ENCODE results near the gene USP14.
"Not testable (repeated sequence)": the region's sequence is repeated elsewhere in the genome, so short reads cannot be mapped to it uniquely, and the experiment has no call there.

DNA sequence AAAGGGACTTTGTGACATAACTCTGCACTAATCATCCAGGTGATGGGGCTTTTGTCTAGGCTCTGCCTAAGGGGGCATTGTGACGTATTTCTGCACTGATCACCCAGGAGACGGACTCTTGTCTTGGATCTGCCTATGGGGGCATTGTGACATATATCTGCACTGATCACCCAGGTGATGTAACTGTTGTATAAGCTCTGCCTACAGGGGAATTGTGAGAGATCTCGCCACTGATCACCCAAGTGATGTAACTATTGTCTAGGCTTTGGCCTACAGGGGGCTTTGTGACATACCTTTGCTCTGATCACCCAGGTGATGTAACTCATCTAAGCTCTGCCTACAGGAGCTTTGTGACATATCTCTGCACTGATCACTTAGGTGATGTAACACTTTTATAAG lies 49.7 kb upstream of the USP14 start:
- TF ChIP-seq, protein P1, sequence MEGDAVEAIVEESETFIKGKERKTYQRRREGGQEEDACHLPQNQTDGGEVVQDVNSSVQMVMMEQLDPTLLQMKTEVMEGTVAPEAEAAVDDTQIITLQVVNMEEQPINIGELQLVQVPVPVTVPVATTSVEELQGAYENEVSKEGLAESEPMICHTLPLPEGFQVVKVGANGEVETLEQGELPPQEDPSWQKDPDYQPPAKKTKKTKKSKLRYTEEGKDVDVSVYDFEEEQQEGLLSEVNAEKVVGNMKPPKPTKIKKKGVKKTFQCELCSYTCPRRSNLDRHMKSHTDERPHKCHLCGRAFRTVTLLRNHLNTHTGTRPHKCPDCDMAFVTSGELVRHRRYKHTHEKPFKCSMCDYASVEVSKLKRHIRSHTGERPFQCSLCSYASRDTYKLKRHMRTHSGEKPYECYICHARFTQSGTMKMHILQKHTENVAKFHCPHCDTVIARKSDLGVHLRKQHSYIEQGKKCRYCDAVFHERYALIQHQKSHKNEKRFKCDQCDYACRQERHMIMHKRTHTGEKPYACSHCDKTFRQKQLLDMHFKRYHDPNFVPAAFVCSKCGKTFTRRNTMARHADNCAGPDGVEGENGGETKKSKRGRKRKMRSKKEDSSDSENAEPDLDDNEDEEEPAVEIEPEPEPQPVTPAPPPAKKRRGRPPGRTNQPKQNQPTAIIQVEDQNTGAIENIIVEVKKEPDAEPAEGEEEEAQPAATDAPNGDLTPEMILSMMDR (IDR thresholded peaks at IDR 0.05; ENCODE audit: control extremely low read depth in 1 of 3, insufficient read depth in 1 of 3, low read depth in 1 of 3, low read length in 3 of 3), result not testable (repeated sequence)
- not testable (repeated sequence) for TF ChIP-seq SRF (IDR thresholded peaks at IDR 0.05; ENCODE audit: low read depth, low read length); EP300 (IDR thresholded peaks at IDR 0.05; ENCODE audit: borderline replicate concordance in 1 of 2, low read depth in 2 of 2, low read length in 2 of 2); ZNF274 (IDR thresholded peaks at IDR 0.05; ENCODE audit: borderline replicate concordance, extremely low read depth, low read length); CREB1 (IDR thresholded peaks at IDR 0.05); JUND (IDR thresholded peaks at IDR 0.05; ENCODE audit: low read length); GABPA (IDR thresholded peaks at IDR 0.05; ENCODE audit: borderline replicate concordance, insufficient read depth, low read length); SUZ12 (IDR thresholded peaks at IDR 0.05; ENCODE audit: low read length); ASH2L (IDR thresholded peaks at IDR 0.05; ENCODE audit: low read length); CEBPB (IDR thresholded peaks at IDR 0.05; ENCODE audit: low read depth, low read length)
- TF ChIP-seq, protein P2, sequence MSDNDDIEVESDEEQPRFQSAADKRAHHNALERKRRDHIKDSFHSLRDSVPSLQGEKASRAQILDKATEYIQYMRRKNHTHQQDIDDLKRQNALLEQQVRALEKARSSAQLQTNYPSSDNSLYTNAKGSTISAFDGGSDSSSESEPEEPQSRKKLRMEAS (IDR thresholded peaks at IDR 0.05), result not testable (repeated sequence)
